NOMO-1 treated with DMSO at 0.1 percent for 48 hours (cell line): ENCODE measurements around the gene DSP.
A peak's percentile ranks its signal among the peaks of the same experiment; 100 is the strongest.

Experiments used
- DNase-seq: peaks from one replicate; lab custom pipeline; 2025; ENCODE audit not compliant: unreplicated experiment; lab: John Stamatoyannopoulos, UW

Gene DSP

DNA sequence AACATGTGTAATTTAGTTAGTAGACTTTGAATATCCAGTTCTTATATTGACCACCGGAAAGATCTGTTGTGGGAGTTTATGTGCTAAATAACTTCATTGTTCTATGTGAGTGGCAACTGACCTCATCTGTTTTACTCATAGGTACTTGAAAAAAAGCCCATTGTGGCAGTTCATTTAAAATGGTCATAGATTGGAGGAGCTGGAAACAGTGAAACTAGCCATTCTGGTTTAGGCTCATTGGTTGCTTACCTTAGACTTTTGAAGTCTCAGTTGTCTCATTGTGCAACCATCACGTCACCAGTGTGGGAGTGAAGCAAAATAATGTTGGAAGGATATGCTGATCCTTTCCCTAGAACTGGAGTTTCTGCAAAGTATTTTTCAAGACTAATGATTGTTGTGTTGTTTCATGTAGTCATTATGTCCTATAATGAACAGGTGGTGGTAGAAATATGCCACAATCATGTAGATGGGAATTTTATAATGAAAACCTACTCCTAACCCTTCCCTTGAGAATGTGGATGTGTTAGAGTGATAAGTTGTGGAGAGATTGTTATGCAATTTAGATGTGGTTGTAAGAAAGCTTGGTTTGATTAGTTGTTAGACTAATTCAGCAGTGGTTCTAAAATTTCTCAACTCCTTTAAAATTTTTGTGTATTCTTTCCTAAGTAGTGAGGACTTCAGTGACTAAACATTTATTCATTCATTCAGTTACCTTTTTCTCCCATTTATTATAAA, 18.3 kb downstream of the DSP start:
- DNase-seq: no peak

- no peak for DNase-seq
These were observed 19.9 kb downstream of the DSP start for GRCh38 chr6:7561153-7561964.

DNA sequence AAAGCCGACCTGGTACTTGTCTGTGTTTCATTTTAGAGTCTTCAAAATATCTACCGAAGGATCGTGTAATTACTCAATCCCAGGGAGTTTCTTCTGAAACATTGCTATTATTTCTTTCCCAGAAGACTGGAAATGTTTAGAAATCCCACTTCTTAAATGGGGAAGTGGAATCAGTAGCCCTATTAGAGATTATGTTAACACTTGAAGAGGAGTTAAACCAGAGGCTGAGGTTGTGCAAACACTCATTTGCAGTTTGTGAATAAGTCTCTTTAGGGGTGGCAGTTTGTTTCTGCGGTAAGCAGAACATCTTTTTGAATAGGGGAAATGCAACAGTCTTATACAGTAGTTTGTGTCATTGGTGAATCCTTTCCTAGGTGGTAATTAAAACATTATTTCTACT, 21.3 kb downstream of the DSP start:
- DNase-seq: peak; percentile 81

DNA sequence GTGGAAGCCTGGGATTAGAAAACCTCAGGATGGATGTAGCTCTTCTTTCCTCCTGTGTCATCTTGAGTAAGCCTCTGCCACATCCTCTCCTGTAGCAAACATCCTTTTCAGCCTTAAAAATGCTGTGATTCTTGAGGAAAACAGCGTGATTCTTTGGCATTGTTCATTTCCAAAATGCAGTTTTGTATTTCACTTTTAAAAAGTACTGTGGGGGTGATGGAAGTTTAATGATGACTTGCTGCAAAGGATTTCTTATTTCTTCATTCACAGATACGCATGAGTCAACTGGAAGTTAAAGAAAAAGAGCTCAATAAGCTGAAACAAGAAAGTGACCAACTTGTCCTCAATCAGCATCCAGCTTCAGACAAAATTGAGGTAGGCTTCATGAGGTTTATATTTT, 24.6 kb downstream of the DSP start:
- DNase-seq: no peak

- DNase-seq: no peak
These were observed 25.2 kb downstream of the DSP start for GRCh38 chr6:7566617-7567173.

DNA sequence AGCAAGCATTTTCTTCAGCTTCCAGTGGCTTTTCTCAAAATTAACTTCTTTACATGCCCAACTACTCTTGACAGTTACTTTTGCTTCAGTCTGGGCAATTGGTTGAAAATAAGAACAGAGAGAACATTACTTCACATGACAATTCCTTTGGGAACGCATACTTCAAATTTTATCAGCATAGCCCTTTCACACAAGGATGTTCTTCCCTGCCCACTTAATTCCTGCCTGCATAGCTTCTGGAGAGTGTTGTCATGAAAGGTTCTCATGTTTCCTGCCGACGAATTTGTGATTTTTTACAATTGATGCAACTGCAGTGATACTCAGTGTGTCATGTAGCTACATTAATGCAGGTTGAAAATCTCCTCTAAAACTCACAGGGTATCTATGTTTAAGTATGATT, 26.6 kb downstream of the DSP start:
- DNase-seq: no peak

- no peak for DNase-seq
These were observed 27.6 kb downstream of the DSP start for GRCh38 chr6:7569082-7569481.

DNA sequence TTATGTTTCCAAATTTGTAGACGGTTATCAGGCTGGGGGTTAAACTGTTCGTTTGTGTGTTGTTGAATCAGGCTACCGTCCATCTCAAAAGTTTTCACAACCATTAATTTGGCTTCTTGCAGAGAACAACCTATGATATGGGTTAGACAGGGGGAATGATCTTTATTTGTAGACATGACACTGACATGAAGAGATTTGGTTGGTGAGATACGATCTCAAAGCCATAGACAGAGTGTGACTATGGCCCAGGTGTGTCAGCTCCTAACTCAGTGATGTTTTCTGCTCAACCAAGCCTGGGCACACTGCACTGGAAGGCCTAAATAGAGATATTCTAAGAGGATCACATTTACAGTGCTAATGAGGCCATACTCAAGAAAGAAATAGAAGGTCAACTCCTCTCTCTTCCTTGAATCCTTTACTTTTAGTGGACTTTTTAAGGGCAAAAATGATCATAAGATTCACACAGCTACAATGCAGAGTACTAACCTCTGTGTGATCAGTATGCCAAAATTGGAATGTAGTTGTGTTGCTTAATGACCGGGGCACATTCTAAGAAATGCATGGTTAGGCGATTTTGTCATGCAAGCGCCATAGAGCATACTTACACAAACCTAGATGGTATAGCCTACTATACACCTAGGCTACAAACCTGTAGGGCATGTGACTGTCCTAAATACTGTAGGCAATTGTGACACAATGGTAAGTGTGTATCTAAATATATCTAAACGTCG, 30.9 kb downstream of the DSP start:
- DNase-seq: no peak

DNA sequence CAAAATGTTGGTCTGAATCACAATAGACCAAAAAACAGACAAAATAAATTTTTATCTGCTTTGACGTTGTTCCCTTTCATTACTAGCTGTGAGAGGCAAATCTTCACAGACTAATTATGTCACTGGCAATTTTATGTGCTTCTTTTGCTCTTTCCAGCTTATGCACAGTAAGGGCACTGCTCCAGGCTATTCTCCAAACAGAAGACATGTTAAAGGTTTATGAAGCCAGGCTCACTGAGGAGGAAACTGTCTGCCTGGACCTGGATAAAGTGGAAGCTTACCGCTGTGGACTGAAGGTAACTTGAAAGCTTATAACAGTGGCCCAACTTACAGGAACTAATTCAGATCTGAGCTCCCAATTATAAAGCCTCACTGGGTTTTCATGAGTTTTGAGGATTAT, 33.0 kb downstream of the DSP start:
- DNase-seq: no peak

- no peak for DNase-seq
These were observed 37.0 kb downstream of the DSP start for GRCh38 chr6:7578516-7578915.

GRCh38 chr6:7578931-7579330, 37.5 kb downstream of the DSP start:
- no peak for DNase-seq

DNA sequence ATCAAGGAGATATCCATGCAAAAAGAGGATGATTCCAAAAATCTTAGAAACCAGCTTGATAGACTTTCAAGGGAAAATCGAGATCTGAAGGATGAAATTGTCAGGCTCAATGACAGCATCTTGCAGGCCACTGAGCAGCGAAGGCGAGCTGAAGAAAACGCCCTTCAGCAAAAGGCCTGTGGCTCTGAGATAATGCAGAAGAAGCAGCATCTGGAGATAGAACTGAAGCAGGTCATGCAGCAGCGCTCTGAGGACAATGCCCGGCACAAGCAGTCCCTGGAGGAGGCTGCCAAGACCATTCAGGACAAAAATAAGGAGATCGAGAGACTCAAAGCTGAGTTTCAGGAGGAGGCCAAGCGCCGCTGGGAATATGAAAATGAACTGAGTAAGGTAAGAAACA, 38.4 kb downstream of the DSP start:
- DNase-seq: no peak

DNA sequence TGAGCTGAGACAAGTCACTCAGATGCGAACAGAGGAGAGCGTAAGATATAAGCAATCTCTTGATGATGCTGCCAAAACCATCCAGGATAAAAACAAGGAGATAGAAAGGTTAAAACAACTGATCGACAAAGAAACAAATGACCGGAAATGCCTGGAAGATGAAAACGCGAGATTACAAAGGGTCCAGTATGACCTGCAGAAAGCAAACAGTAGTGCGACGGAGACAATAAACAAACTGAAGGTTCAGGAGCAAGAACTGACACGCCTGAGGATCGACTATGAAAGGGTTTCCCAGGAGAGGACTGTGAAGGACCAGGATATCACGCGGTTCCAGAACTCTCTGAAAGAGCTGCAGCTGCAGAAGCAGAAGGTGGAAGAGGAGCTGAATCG, 39.1 kb downstream of the DSP start:
- DNase-seq: no peak

DNA sequence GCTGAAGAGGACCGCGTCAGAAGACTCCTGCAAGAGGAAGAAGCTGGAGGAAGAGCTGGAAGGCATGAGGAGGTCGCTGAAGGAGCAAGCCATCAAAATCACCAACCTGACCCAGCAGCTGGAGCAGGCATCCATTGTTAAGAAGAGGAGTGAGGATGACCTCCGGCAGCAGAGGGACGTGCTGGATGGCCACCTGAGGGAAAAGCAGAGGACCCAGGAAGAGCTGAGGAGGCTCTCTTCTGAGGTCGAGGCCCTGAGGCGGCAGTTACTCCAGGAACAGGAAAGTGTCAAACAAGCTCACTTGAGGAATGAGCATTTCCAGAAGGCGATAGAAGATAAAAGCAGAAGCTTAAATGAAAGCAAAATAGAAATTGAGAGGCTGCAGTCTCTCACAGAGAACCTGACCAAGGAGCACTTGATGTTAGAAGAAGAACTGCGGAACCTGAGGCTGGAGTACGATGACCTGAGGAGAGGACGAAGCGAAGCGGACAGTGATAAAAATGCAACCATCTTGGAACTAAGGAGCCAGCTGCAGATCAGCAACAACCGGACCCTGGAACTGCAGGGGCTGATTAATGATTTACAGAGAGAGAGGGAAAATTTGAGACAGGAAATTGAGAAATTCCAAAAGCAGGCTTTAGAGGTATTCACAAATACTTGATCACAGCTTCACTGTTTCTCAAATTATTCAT, 39.6 kb downstream of the DSP start:
- DNase-seq: no peak

- no peak for DNase-seq
These were observed 43.9 kb downstream of the DSP start for GRCh38 chr6:7585287-7585930.

- DNase-seq: no peak
These were observed 46.2 kb downstream of the DSP start for GRCh38 chr6:7587631-7588100.

DNA sequence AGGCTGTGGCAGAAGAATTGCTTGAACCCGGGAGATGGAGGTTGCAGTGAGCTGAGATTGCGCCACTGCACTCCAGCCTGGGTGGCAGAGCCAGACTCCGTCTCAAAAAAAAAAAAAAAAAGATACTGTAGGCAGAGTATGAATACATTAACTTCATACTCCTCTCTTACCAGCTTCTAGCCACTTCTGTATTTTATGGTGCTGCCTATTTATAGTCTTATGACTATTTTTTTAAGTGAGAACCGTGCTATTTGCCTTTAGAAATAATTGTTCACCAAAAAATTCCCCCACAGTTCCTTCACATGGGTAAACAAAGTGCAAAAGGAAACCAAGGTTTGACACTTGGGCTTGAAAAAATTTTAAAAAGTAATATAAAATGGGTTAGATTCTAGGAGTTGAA, 47.0 kb downstream of the DSP start:
- peak; percentile 73 for DNase-seq

DNA sequence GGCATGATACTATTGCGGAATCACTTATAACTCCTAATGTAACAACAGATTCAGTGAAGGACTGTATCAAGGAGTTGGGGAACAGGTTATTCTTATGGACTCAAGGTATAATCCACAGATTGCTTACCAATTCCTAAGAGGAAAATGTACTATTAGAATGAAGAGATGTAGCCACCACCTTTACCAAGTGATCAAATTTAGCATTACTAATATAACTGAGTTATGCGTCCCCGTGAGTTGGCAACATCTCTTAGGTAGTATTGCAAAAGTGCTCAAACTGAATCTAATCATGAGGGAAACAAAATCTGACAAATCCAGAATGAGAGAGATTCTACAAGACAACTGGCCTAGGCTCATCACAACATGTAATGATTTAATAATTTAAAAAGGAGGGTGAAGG, 47.8 kb downstream of the DSP start:
- peak; percentile 10 for DNase-seq

DNA sequence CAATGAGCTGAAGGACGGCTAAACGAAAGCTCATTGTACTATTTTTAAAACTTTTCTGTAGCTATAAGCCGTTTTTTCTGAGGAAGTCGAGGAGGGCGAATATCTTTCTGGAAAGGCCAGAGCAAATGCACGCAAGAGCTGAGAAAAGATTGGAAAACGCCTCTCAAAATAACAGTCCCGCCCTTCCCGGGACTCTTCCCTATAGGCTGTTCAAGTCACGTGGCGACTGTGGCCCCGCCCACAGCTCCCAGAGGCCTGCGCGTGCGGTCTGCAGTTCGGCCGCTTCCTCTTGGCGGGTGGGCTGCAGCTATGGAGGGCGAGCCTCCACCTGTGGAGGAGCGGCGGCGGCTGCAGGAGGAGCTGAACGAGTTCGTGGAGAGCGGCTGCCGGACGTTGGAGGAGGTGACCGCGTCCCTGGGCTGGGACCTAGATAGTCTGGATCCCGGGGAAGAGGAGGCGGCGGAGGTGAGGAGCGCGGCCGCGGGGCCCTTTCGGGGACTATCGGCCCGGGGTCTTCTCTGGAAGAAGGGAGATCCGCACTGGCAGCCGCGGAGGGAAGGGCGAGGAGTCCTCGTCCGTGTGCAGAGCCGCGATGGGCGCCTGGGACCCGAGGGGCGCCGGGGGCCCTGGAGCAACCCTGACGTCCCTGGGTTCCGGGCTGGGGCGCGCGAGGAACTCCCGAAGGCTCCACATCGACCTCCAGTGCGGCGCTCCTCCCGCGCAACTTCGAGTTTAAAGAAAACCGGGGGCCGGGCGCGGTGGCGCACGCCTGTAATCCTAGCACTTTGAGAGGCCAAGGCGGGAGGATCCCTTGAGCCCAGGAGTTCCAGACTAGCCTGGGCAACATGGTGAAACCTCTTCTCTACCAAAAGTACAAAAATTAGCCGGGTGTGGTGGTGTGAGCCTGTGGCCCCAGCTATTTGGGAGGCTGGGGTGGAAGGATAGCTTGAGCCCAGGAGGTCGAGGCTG, 48.8 kb downstream of the DSP start, which contains the start of gene SNRNP48:
SNRNP48 (plus strand) TSS at position 250 of the 969 bp plus-strand sequence; CDS start at position 310, 60 bp downstream.
- DNase-seq: peak; percentile 91
